H1 (cell line): ENCODE data around the gene MST1R. TPM values are rescaled to one million over a fixed set of nuclear protein-coding genes. Genes with fewer than 3 reads are reported as not detected.

Source experiments
- CTCF ChIA-PET: fragments of 300-600 bp; sonication (Branson Sonifier 250); formaldehyde crosslinking; loops from one replicate; lab custom pipeline; 2021; ENCODE audit not compliant: partially characterized antibody; lab: Charles Lee
- POLR2A ChIA-PET: fragments of 300-600 bp; sonication (Branson Sonifier 250); formaldehyde crosslinking; loops from one replicate; lab custom pipeline; 2021; ENCODE audit warnings: inconsistent platforms; ENCODE audit not compliant: partially characterized antibody; lab: Charles Lee
- DNase-seq, 2 experiments: peaks; one replicate each; pipeline versions ENCODE4 v3.0.0 to v3.0.0-alpha.2; 2010 to 2022; ENCODE audit warnings: low spot score in 2 of 2, low read depth in 1 of 2, mixed read lengths in 1 of 2
- FAIRE-seq: peaks from 2 replicates; lab custom pipeline; 2011; peaks lifted over from hg19 to GRCh38; lab: Jason Lieb, UNC
- H2AFZ ChIP-seq: 2 replicates; pipeline ENCODE4 v1.8.1; 2012; ENCODE audit warnings: low read length, inconsistent platforms
- H2AK5ac ChIP-seq: 2 replicates; pipeline ENCODE4 v1.6.1; 2013; ENCODE audit warnings: low read depth, low read length
- H2BK120ac ChIP-seq: replicated peaks from 2 replicates; pipeline ENCODE3; 2013; ENCODE audit warnings: low read depth, low read length, inconsistent platforms
- H2BK12ac ChIP-seq: 2 replicates; pipeline ENCODE4 v1.6.1; 2013; ENCODE audit warnings: low read depth, low read length
- H2BK15ac ChIP-seq: 2 replicates; pipeline ENCODE4 v1.6.1; 2013; ENCODE audit warnings: low read length
- H2BK20ac ChIP-seq: 2 replicates; pipeline ENCODE4 v1.6.1; 2013; ENCODE audit warnings: low read length
- H2BK5ac ChIP-seq: 2 replicates; pipeline ENCODE4 v1.6.1; 2013; ENCODE audit warnings: low read depth, low read length
- H3K14ac ChIP-seq: 2 replicates; pipeline ENCODE4 v1.6.1; 2013; ENCODE audit warnings: inconsistent platforms; ENCODE audit not compliant: insufficient read length
- H3K18ac ChIP-seq: 2 replicates; pipeline ENCODE4 v1.6.1; 2013; ENCODE audit warnings: low read length; ENCODE audit errors: extremely low read depth
- H3K23ac ChIP-seq: 2 replicates; pipeline ENCODE4 v1.6.1; 2013; ENCODE audit warnings: inconsistent platforms; ENCODE audit not compliant: insufficient read length
- H3K23me2 ChIP-seq: 2 replicates; pipeline ENCODE4 v1.6.1; 2013; ENCODE audit warnings: low read depth, low read length
- H3K27ac ChIP-seq: 2 replicates; pipeline ENCODE4 v1.6.1; 2011; ENCODE audit warnings: low read depth, low read length, inconsistent platforms
- H3K27me3 ChIP-seq, 4 experiments: replicated peaks in 1 of 4; 1 replicate in 1 of 4; 2 replicates in 3 of 4; pipeline versions ENCODE4 v1.6.1 to v1.8.1; 2011 to 2013; ENCODE audit warnings: low read length in 3 of 4, mild to moderate bottlenecking in 3 of 4, inconsistent platforms in 2 of 4, mixed read lengths in 2 of 4, moderate library complexity in 1 of 4; ENCODE audit not compliant: control insufficient read depth in 3 of 4, insufficient read depth in 3 of 4; ENCODE audit errors: extremely low read depth in 1 of 4
- H3K36me3 ChIP-seq, 4 experiments: 2 replicates each; pipeline versions ENCODE4 v1.6.1 to v1.8.1; 2011 to 2013; ENCODE audit warnings: mild to moderate bottlenecking in 4 of 4, low read length in 3 of 4, moderate library complexity in 2 of 4, control low read depth in 1 of 4, inconsistent platforms in 1 of 4; ENCODE audit not compliant: insufficient read depth in 4 of 4, control insufficient read depth in 2 of 4
- H3K4ac ChIP-seq: replicated peaks from 2 replicates; pipeline ENCODE3; 2013; ENCODE audit warnings: low read length, low read depth, mixed read lengths, inconsistent platforms; ENCODE audit not compliant: insufficient read length
- H3K4me1 ChIP-seq, 4 experiments: replicated peaks in 1 of 4; 1 replicate in 1 of 4; 2 replicates in 3 of 4; pipeline versions ENCODE4 v1.6.1 to v1.8.1; 2011 to 2013; ENCODE audit warnings: low read length in 3 of 4, inconsistent platforms in 2 of 4, mixed read lengths in 1 of 4; ENCODE audit not compliant: insufficient read depth in 4 of 4, control insufficient read depth in 3 of 4
- H3K4me2 ChIP-seq, 2 experiments: 2 replicates each; pipeline versions ENCODE4 v1.6.1 to v1.8.1; 2011 to 2013; ENCODE audit warnings: low read depth in 2 of 2, low read length in 2 of 2, control low read depth in 1 of 2, inconsistent platforms in 1 of 2, mild to moderate bottlenecking in 1 of 2; ENCODE audit not compliant: insufficient read depth in 1 of 2
- H3K4me3 ChIP-seq, 4 experiments: fragments of 200-600, 300-600 bp in 1 of 4; sonication (generic), shearing (Covaris generic), sonication (Bioruptor Twin) in 1 of 4; 2 replicates each; pipeline versions ENCODE4 v1.5.1 to v1.8.1; 2011 to 2016; ENCODE audit warnings: low read length in 4 of 4, low read depth in 3 of 4, control low read depth in 2 of 4, inconsistent platforms in 2 of 4, mild to moderate bottlenecking in 2 of 4, mixed read lengths in 1 of 4, moderate library complexity in 1 of 4; ENCODE audit not compliant: insufficient read depth in 2 of 4; ENCODE audit errors: extremely low read depth in 1 of 4
- H3K56ac ChIP-seq: replicated peaks from 2 replicates; pipeline ENCODE3; 2013; ENCODE audit warnings: low read depth, mild to moderate bottlenecking, mixed read lengths, low read length, inconsistent platforms; ENCODE audit not compliant: insufficient read length
- H3K79me1 ChIP-seq: 2 replicates; pipeline ENCODE4 v1.6.1; 2013; ENCODE audit warnings: low read depth, low read length, control low read depth
- H3K79me2 ChIP-seq, 2 experiments: 2 replicates each; pipeline versions ENCODE4 v1.6.1 to v1.8.1; 2012 to 2013; ENCODE audit warnings: low read length in 2 of 2, mild to moderate bottlenecking in 2 of 2, inconsistent platforms in 1 of 2; ENCODE audit not compliant: insufficient read depth in 2 of 2, control insufficient read depth in 1 of 2
- H3K9ac ChIP-seq, 4 experiments: replicated peaks in 1 of 4; 1 replicate in 1 of 4; 2 replicates in 3 of 4; pipeline versions ENCODE4 v1.6.1 to v1.8.1; 2011 to 2013; ENCODE audit warnings: low read depth in 3 of 4, low read length in 3 of 4, control low read depth in 2 of 4, mild to moderate bottlenecking in 2 of 4, moderate library complexity in 2 of 4, inconsistent platforms in 1 of 4; ENCODE audit errors: extremely low read depth in 1 of 4
- H3K9me3 ChIP-seq, 2 experiments: 2 replicates each; pipeline versions ENCODE4 v1.6.1 to v1.8.1; 2012 to 2013; ENCODE audit warnings: mild to moderate bottlenecking in 2 of 2, moderate library complexity in 2 of 2, control low read depth in 1 of 2, inconsistent platforms in 1 of 2, low read depth in 1 of 2, low read length in 1 of 2, mixed read lengths in 1 of 2; ENCODE audit not compliant: insufficient read depth in 2 of 2
- H4K20me1 ChIP-seq, 2 experiments: replicated peaks in 1 of 2; 2 replicates each; pipeline versions ENCODE3 to v1.8.1; 2011 to 2013; ENCODE audit warnings: inconsistent platforms in 2 of 2, low read length in 2 of 2, mild to moderate bottlenecking in 1 of 2; ENCODE audit not compliant: insufficient read depth in 2 of 2, control insufficient read depth in 1 of 2
- H4K5ac ChIP-seq: 2 replicates; pipeline ENCODE4 v1.6.1; 2013; ENCODE audit warnings: low read length, low read depth, mixed read lengths, inconsistent platforms; ENCODE audit not compliant: insufficient read length
- H4K8ac ChIP-seq: 2 replicates; pipeline ENCODE4 v1.8.0; 2013; ENCODE audit warnings: mild to moderate bottlenecking, moderate library complexity, low read length, inconsistent platforms; ENCODE audit not compliant: insufficient read depth; ENCODE audit errors: extremely low read depth
- H4K91ac ChIP-seq: replicated peaks from 2 replicates; pipeline ENCODE3; 2013; ENCODE audit warnings: low read length, mixed read lengths, inconsistent platforms; ENCODE audit not compliant: insufficient read length
- KDM5A ChIP-seq: fragments of 200-600 bp; IDR thresholded peaks from 2 replicates; pipeline ENCODE4 v1.7.1; 2012; ENCODE audit warnings: mild to moderate bottlenecking, low read length, inconsistent platforms, mixed read lengths
- RBBP5 ChIP-seq: IDR thresholded peaks from 2 replicates; pipeline ENCODE4 v1.7.1; 2012; ENCODE audit warnings: low read depth, mild to moderate bottlenecking, inconsistent platforms, low read length, moderate library complexity, borderline replicate concordance
- WGBS, 2 experiments: shearing (Covaris generic) in 1 of 2; methylation state at CpG; one replicate each; pipeline versions ENCODE4 v1.1.6 to v1.1.7; 2013 to 2015; ENCODE audit warnings: low lambda C conversion rate in 2 of 2, mixed read lengths in 2 of 2, inconsistent platforms in 1 of 2, low coverage in 1 of 2, missing lambda C conversion rate in 1 of 2; ENCODE audit not compliant: insufficient replicate concordance in 2 of 2, insufficient coverage in 1 of 2, insufficient read length in 1 of 2; ENCODE audit errors: extremely low coverage in 1 of 2, missing lambda C conversion rate in 1 of 2; 5-methylcytosine and 5-hydroxymethylcytosine counted together
- polyA plus RNA-seq, 7 experiments: library from polyadenylated mRNA; depleted of rRNA in 3 of 7; stranded (reverse) in 5 of 7; unstranded in 2 of 7; fragments of >200 nt in 5 of 7; fragments of 200-250 nt in 2 of 7; gene quantifications; 1 replicate in 5 of 7; 2 replicates in 1 of 7; 4 replicates in 1 of 7; pipeline versions ENCODE4 v1.2.1 to v1.2.3, GENCODE V29; 2011 to 2013; ENCODE audit warnings: missing spikeins in 2 of 7, mixed read lengths in 2 of 7
- total RNA-seq: library from RNA; stranded (reverse); fragmentation: NEBNext Ultra II Directional; extraction: Animal tissue kit (Norgen Biotek cat#: 25700); gene quantifications from 2 replicates; pipeline ENCODE4 v1.2.1, GENCODE V29; 2021
- TF ChIP-seq, protein P1 (sequence below), 3 experiments: IDR thresholded peaks; 1 replicate in 2 of 3; 2 replicates in 1 of 3; pipeline versions ENCODE4 v1.5.1 to v1.6.1; 2011; ENCODE audit warnings: low read length in 3 of 3, mild to moderate bottlenecking in 3 of 3, inconsistent platforms in 2 of 3, low read depth in 1 of 3, moderate library complexity in 1 of 3; ENCODE audit not compliant: insufficient read depth in 1 of 3; ENCODE audit errors: control extremely low read depth in 1 of 3

MST1R gene
- total and polyA plus RNA-seq, 2 of the 8 experiments (the other 6 are each of a cell fraction or from before 2014, with no cell fraction given): 4.8 to 7.6 TPM

DNA sequence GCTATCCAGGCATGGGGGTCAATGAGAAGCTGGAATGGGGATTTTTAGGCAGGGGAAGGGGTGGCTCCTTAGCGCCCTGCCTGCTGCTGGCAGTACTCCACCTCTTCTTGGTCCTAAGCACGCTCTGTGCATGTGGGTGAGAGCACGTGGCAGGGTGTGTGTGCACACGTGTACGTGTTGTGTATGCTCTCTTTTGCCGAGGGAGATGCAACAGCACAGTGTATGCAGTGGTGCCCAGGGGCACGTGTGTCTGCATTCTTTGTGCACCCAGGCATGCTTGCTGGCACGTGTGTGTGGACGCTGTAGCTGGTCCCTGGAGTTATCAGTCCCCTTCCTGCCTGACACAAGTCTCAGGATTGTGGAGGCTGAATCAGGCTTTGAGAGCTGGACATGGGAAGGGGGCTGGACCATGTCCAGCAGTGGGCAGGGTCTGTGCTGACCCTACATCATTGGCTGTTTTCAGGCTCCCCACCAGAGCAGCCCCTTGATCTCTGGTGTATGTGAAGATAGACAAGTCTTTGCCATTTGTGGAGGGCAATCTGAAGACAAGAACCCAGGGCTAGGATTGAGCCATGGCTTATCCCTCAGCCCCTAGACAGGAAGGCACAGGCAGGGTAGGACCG, 32.0 kb downstream of the MST1R start:
- Histone ChIP-seq H3K4ac (no peak overlapping the region), H3K23me2 (peaks cover 13% of the 10 kb centered on the region; the same call in 1 of the 2 replicates), H2BK20ac (no peak overlapping the region), H3K14ac (no peak overlapping the region), H3K9ac (no peak overlapping the region), H2BK5ac (no peak overlapping the region), H4K20me1 (peaks cover 3 to 11% of the 10 kb centered on the region in 2 experiments), H3K27ac (no peak overlapping the region), H2BK120ac (no peak overlapping the region), H3K4me1 (peaks cover 11 to 29% (median 21%) of the 10 kb centered on the region in 4 experiments), H3K56ac (no peak overlapping the region), H4K5ac (no peak overlapping the region), H3K9me3 (no peaks in the 10 kb centered on the region), H3K27me3 (peaks cover 0 to 5% (median 3%) of the 10 kb centered on the region in 4 experiments; a peak in 3 of 7 replicates), H2AK5ac (no peak overlapping the region), H2AFZ (no peak overlapping the region), H3K4me2 (no peak overlapping the region), H3K36me3 (no peaks in the 10 kb centered on the region), H3K18ac (no peak overlapping the region), H3K4me3 (no peak overlapping the region), H3K79me2 (peaks cover 3 to 22% of the 10 kb centered on the region in 2 experiments; a peak in 3 of 4 replicates), H2BK12ac (peak overlapping the region; percentile 72; the same call in 1 of the 2 replicates), H3K23ac (no peak overlapping the region), H3K79me1 (peaks cover 16% of the 10 kb centered on the region), H4K91ac (no peak overlapping the region), H4K8ac (no peak overlapping the region), H2BK15ac (peak overlapping the region; percentile 89)
- ChIA-PET POLR2A (interaction anchor here (1.9 to 14.0 kb wide), 2 partner anchors 9 to 19 kb away, joined by 7 to 149 read pairs; no protein-coding TSS in a partner anchor), CTCF (interaction anchor here (0.6 to 11.7 kb wide), 12 partner anchors 9 to 160 kb away, joined by 3 to 89 read pairs (median 5); no protein-coding TSS in a partner anchor)
- DNase-seq: no peak
- 92% methylated on average over 10 of the region's 10 CpGs; no CpG with 5 or more reads in 1 of the 2 experiments for WGBS, 2 experiments
- TF ChIP-seq, protein P1, sequence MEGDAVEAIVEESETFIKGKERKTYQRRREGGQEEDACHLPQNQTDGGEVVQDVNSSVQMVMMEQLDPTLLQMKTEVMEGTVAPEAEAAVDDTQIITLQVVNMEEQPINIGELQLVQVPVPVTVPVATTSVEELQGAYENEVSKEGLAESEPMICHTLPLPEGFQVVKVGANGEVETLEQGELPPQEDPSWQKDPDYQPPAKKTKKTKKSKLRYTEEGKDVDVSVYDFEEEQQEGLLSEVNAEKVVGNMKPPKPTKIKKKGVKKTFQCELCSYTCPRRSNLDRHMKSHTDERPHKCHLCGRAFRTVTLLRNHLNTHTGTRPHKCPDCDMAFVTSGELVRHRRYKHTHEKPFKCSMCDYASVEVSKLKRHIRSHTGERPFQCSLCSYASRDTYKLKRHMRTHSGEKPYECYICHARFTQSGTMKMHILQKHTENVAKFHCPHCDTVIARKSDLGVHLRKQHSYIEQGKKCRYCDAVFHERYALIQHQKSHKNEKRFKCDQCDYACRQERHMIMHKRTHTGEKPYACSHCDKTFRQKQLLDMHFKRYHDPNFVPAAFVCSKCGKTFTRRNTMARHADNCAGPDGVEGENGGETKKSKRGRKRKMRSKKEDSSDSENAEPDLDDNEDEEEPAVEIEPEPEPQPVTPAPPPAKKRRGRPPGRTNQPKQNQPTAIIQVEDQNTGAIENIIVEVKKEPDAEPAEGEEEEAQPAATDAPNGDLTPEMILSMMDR (IDR thresholded peaks at IDR 0.05; ENCODE audit: control extremely low read depth in 1 of 3, insufficient read depth in 1 of 3, low read depth in 1 of 3, low read length in 3 of 3): peak in 1 of 3 experiments; percentile 3; a peak in 1 of 4 replicates
- TF ChIP-seq RBBP5 (no peak), KDM5A (no peak)
- FAIRE-seq: no peak
